GM21526 (cell line): Measurements from ENCODE around the gene LRMDA.

Experiments
- ATAC-seq: cut with Tn5 transposase; IDR thresholded peaks from one replicate; pipeline ENCODE4 v1.9.1; 2021; ENCODE audit warnings: moderate library complexity; ENCODE audit not compliant: unreplicated experiment, low FRiP score

LRMDA gene

DNA sequence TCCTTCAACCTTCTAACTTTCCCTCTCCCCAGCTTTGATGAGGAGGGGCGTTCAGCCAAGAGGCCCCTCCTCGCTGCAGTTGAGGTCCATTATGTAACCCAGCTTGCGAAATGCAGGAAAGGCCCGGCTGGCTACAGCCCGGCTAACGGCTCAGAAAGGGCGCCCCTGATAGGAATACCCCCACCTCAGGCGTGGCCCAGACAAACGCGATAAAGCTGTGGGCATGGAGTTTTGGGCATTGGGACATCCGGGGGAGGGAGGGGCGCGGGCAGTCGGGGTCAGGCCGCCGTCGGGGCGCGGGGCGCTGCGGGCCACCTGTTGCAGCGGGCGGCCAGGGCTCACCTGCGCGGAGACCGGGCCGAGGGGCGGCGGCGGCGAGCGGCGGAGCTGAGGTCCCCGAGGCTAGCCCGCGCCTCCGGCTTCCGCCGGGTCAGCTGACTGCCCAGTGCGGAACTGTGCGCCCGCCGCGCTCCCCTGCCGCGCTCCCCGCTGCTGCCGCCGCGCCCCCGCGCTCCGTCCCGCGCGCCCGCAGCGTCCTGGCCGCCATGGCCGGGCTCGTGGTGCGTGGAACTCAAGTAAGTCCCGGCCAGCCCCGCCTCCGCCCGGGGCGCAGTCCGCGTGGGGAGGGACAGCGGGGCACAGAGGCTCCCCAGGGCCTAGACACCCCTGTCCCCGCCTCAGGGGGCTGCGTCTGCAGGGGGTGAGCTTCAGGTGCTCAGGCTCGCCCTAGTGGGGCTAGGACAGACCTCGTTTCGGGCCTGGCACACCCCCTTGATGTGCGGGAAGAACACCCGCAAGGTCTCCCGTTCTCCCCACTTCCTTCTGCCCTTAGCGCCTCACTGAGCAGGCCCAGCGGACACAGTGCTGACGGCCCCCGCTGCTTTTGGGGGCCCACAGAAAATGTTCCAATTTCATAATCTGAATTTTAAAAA is at the start of gene LRMDA:
TSS of gene LRMDA (plus strand) at position 445 of the 932 bp plus-strand sequence.
- no peak for ATAC-seq

DNA sequence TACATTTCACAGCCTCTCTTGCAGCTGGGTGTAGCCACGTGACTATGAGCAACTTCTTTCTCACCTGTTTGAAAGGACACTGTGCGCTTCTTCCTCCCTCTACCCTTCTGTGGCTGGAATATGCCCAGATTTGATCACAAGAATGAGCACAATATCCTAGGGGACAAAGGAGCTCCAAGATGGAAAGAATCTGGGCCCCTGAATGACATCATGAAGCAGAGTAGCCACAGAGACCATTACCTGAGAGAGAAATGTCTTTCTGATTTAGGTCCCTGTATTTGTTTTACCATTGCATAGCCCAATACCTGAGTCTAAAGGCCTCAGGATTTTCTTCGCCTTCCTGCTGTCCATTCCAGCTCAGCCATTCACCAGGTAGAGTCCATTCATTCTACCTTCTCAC is 45.3 kb upstream of the LRMDA start:
- no peak for ATAC-seq

DNA sequence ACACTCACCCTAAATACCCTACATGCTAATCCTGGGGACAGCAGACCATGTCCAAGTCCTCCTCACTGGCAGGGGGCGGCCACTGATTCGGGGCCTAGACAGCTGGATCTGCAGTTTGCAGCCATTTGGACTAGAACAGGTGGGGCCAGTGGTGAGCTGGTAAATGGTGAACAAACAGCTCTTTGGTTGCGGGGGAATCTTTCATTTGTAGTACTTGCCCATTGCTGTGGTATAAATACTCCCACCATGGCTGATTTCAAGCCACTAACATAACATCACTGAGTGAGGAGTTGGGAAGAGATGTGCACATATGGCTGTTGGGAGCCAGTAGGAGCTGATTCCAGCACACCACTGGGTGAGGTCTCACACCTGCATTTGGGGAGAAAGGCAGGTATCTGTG is 43.3 kb upstream of the LRMDA start:
- ATAC-seq = no peak

DNA sequence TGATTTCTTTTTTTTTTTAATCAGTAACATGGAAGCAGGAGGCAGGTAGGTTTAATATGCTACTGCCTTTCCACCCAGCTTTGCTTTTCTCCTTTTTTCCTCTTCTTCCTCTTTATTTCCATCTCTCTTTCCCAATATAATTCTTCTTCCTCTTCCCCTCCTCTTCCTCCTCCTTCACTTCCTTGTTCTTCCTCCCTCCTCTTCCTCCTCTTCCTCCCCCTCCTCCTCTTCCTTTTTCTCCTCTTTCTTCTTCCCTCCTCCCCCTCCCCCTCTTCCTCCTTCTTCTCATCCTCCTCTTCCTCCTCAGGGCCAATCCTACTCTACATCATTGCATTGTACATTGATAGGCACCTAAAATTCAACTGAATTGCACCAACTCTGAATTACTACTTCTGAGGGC is 41.2 kb upstream of the LRMDA start:
- no peak for ATAC-seq

DNA sequence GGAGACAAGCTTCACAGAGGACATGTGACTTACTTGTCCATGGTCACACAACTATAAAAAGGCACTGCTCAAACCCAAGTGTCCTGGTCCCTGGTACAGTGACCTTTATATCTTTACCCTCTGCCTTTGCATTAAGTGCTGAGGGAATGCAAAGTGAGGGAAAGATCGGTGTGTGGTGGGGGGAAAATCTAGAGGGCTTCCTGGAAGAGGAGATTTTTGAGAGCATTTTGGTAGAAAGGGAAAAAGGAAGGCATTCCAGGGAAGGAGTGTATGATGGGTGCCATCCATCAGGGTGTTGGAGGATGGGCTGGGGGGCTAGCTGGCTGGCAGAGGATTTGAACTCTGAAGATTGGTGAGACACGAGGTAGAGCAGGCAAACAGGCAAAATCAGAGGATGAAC is 39.2 kb upstream of the LRMDA start:
- no peak for ATAC-seq

DNA sequence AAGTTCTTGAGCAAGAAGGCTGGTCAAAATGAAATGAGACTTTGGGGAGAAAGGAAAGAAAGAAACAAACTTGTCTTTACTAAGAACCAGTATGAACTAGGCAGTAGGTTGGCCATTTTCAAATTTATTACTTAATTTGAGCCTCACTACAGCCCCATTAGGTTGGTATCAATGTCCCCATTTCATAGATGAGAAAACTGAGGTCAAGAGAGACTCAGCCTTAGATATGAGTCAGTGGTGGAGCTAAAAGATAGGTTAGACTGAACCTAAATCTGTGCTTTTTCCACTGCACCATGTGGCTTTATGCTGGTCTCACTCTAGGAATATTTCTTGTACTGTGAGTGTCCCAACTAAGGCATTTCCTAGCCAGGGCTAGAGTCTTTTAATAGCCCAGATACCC is 38.7 kb upstream of the LRMDA start:
- ATAC-seq = no peak

GRCh38 chr10:75394221-75394620 is 37.2 kb upstream of the LRMDA start:
- ATAC-seq = no peak

DNA sequence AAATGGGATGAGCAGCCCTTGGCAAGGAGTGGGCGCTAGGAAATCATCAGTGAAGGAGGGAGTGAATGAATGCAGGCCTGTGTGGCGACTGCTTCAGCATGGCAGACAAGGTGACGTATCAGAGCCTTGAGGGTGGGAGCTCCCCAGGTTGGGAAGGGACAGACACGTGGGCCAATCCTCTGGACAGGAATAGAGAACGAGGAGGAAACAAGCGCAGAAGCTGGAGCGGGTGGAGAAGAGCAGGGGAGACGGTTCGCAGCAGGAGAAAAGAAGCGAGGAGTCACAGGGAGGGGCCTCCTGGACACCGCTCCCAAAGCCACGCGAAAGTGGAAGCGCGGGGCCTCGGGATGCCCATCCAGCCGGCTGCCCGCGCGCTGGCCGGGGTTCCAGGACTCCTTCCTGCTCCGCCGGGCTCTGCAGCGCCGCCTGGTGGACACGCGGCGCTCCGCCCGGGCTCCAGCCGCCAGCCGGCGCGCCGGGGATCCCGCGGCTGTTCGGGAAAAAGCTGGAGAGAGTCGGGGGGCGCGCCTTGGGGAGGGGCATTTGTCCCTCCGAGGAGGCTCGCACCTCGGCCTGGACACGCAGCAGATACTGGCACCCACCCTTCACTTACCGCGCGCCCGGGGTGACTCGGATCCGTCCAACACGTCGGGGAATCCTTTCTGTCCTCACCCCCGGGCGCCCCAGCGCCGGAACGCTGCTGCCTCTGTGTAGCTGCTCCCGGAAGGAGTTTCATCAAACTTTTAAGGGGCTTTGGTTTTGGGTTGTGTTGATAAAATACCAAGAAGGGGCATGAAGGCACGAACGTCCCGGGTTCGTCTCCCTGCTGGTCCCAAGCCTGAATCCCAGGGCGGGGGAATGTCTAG is 36.1 kb upstream of the LRMDA start:
- ATAC-seq = no peak

DNA sequence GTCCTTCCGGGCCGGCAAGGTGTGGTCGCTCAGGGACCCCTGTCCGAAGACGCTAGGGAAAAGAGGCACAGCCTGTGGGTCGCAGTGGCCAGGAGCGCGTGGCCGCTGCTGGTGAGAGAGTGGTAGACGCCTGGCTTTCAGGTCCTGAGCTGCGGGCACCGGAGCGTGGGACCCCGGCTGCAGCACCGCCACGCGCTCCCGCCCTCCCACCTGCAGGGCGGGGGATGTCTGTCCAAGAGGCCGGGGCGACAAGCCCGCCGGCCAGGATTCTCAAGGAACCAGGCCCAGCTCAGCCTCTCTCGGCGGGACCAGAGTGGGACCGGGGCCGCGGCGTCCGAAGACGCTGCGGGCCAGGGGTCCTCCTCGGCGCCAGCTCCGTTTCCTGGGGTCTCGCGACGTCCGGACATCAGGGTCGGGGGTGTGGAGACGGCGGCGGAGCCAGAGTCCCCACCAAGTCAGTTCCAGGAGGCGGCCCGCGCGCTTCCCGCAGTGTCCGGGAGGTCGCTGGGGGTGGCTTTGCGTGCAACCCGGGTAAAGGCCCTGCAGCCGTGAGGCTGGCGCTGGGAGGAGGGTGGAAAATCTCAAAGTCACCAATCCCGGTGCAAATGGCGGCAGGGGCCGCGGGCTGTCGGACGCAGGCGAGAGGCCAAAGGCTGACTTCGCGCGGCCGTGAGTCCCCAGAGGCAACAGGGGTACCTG is 35.3 kb upstream of the LRMDA start:
- no peak for ATAC-seq

GRCh38 chr10:75396631-75397495 is 34.6 kb upstream of the LRMDA start:
- ATAC-seq = no peak

- no peak for ATAC-seq
Observed at GRCh38 chr10:75397496-75398199, 33.8 kb upstream of the LRMDA start.

DNA sequence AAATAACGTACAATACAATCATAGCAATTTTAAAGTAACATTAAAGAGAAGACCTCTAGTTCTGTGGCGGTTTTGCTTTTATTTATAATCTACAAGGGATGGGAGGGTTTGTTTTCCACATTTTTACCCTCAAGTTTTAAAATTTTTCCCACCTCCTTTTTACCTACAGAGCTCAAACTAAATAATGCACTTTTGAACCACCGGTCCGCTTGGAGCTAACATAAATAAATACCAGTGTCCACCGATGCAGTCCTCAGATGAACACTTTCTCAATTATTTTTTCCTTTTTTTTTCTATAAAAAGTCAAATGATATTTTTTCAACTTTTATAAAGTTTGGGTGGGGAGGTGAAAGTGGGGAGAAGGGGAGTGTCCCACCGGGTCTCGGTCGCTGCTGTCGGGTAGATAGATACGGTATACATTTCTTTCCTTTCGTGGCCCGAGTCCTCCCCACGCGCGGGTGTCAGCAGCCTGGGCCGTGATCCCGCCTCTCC is 33.2 kb upstream of the LRMDA start:
- ATAC-seq = no peak

DNA sequence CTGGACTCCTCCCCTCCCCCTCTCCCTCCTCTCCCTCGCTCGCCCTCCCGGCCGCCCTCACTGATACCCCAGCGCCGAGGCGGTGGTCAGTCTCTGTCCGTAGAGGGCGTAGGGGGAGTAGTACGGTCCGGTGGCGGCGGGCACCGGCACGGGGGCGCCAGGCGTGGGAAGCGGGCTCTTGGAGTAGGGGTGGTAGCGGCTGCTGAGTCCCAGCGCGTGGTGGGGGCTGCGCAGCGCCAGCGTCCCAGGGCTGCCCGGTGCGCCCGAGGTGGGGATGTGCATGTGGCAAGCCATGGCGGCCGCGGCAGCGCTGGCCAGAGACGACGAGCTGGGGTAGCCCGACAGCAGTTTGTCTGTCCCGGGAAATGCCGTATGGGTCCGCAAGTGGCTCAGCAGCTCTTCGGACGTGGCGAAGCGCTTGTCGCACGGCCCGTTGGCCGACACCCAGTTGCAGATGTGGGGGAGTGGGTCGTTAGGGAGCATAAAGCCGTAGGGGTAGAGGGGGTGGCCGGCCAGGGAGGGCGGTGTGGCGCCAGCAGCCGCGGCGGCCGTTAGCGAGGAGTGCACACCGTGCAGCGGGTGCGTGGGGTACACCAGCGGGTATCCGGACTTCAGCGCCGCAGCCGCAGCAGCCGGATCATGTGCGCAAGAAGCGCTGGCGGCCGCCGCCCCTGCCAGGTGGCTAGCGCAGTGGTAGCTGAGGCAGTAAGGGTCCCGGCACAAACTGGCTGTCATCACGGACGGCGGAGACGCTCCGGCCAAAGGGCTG is 32.5 kb upstream of the LRMDA start:
- no peak for ATAC-seq

DNA sequence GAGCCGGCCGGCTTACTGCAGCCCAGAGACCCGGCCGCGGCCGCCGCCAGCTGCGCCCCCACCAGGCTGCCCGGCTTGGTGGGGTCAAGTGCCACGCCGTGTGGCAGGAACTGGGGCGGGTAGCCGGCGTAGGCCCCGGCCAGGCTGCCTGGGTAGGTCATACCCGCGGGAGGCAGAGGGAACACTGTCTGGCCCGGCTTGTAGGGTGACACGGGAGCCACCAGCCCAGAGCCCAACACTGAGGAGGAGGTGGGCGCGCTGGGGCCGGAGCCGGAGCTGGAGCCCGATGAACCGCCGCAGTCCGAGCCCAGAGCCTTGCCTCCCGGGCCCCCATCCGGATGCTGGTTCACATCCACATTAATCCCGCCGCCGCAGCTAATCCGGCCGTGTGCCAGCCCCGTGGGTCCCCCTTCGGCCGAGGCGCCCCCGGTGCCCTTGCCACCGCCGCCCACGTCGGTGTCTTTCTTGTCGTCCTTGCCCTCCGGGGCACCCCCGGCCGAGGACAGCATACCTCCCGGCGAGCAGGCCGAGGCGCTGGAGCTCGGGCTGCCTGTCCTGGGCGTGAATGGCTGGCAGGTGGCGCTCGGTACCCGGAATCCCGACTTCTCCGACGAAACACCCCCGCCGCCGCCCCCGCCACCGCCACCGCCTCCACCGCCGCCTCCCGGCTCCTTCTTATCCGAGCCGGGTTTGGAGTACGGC is 31.8 kb upstream of the LRMDA start:
- no peak for ATAC-seq

DNA sequence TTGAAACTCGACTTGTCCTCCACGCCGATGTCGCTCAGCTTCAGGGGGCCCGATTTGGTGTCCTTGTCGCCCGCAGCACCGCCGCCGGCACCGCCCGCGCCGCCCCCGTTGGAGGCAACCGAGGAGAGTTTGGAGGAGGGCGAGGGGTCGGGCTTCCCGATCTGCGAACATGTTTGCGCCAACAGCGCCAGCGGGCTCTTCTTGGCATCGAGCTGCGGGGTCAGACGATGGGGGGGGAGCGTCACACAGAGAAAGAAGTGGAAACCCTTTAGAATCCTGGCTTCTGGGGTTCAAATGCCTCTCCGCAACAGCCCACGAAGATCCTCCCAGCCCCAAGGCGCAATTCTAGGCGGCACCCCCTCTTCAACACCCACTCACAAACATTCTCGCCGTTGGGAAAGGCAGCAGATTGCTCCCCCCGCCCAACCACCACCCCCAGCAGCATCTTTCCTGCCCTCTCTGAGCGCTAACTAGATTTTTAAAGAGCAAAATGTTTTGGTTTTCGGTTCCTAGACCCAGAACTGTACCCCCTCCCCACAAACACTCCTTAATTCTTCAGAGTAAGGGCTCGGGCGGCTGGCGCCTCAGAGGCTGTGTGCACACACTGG is 31.2 kb upstream of the LRMDA start:
- ATAC-seq = no peak

DNA sequence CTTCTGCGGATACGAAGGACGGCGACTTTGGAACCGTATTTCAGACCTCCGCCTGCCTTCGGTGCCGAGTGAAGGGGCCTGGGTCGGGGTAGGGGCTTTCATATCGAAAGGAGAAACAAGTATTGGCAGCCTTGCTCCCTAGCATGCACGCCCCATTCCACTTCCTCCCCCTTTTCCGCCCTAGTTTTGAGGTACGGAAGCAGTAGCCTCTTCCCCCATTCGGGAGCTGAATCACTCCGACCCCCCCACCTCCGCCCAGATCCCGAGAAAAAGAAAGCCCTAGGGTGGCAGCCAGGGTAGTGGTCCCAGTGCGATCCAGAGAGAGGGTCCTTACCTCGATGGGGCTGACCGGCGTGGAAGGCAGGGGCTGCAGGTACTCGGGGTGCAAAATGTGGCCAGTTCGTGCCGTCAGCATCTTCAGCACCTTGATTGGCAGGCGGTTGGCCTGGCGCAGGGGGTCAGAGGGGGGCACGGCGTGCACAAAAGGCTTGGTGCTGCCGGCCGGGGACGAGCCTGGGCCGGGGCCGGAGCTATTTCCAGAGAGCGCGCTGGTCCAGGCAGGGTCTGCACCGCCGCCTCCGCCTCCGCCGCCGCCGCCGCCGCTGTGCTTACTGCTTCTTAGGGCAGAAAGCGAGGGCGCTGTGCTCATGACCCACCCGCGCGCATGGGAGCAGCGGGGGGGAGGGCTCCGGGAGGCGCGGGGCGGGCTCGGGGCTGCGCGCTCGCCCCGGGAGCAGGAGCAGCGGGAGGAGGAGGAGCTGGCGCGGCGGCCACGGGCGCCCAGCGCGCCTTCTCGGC is 30.5 kb upstream of the LRMDA start:
- ATAC-seq = no peak
